K562 (cell line): ENCODE results near the gene INSM1. TPM values are rescaled to one million over a fixed set of nuclear protein-coding genes. Genes with fewer than 3 reads are reported as not detected.

Experiments used
- ATAC-seq: fragments of 200-7000 bp; cut with Tn5 transposase; 3 replicates; pipeline ENCODE4 v1.9.1; 2020; ENCODE audit warnings: moderate library complexity
- BruUV-seq: library from RNA; stranded (reverse); fragments of 400-500 nt; replicated peaks from 2 replicates; lab custom pipeline; 2021; lab: Mats Ljungman, UMichigan
- CTCF ChIA-PET: fragments of 300-600 bp; formaldehyde crosslinking; extraction: SDS; loops from one replicate; lab custom pipeline; 2021; ENCODE audit warnings: low intra/inter-chr PET ratio; lab: Yijun Ruan, JAX
- POLR2A ChIA-PET: fragments of 300-600, 350-650 bp; sonication (Branson Sonifier 250); formaldehyde crosslinking; extraction: SDS; loops from one replicate; lab custom pipeline; 2021; ENCODE audit warnings: antibody characterized with exemption, inconsistent platforms; lab: Yijun Ruan, JAX
- DNase-seq, 4 experiments: peaks; one replicate each; pipeline versions ENCODE4 v3.0.0 to v3.0.0-alpha.2; 2011 to 2018; ENCODE audit warnings: low spot score in 3 of 4, mixed read lengths in 3 of 4; ENCODE audit errors: extremely low read depth in 1 of 4
- FAIRE-seq: peaks from 2 replicates; lab custom pipeline; 2011; peaks lifted over from hg19 to GRCh38; lab: Jason Lieb, UNC
- H2AFZ ChIP-seq: 2 replicates; pipeline ENCODE4 v1.6.0; 2011; ENCODE audit warnings: low read depth, low read length, control low read depth, inconsistent platforms
- H3K27ac ChIP-seq: fragments of 200-600 bp; 3 replicates; pipeline ENCODE4 v1.8.0; 2011; ENCODE audit warnings: low read depth, mild to moderate bottlenecking, control low read depth, inconsistent platforms, low read length, moderate library complexity, mixed read lengths; ENCODE audit errors: extremely low read depth
- H3K27me3 ChIP-seq, 2 experiments: fragments of 300-600 bp in 1 of 2; 2 replicates in 1 of 2; 3 replicates in 1 of 2; pipeline versions ENCODE4 v1.6.0 to v1.8.0; 2011; ENCODE audit warnings: inconsistent platforms in 2 of 2, low read length in 2 of 2, mild to moderate bottlenecking in 1 of 2, mixed read lengths in 1 of 2, moderate library complexity in 1 of 2; ENCODE audit not compliant: control insufficient read depth in 2 of 2, insufficient read depth in 2 of 2
- H3K36me3 ChIP-seq: fragments of 300-600 bp; 3 replicates; pipeline ENCODE4 v1.8.0; 2011; ENCODE audit warnings: mild to moderate bottlenecking, low read length, inconsistent platforms; ENCODE audit not compliant: control insufficient read depth, insufficient read depth
- H3K4me1 ChIP-seq, 2 experiments: fragments of 200-600 bp in 1 of 2; replicated peaks in 1 of 2; 2 replicates in 1 of 2; 3 replicates in 1 of 2; pipeline versions ENCODE4 v1.5.1 to v1.8.0; 2011; ENCODE audit warnings: inconsistent platforms in 2 of 2, low read length in 2 of 2, mild to moderate bottlenecking in 1 of 2, mixed read lengths in 1 of 2, moderate library complexity in 1 of 2; ENCODE audit not compliant: control insufficient read depth in 2 of 2, insufficient read depth in 2 of 2
- H3K4me2 ChIP-seq: 2 replicates; pipeline ENCODE4 v1.6.1; 2011; ENCODE audit warnings: low read length, control low read depth, inconsistent platforms, mixed read lengths; ENCODE audit not compliant: insufficient read depth
- H3K4me3 ChIP-seq: fragments of 200-600 bp; sonication (generic), shearing (Covaris generic); 2 replicates; pipeline ENCODE4 v1.5.1; 2016; ENCODE audit warnings: control low read depth, inconsistent platforms
- H3K79me2 ChIP-seq: fragments of 200-600 bp; 3 replicates; pipeline ENCODE4 v1.8.0; 2011; ENCODE audit warnings: low read length, inconsistent platforms; ENCODE audit not compliant: control insufficient read depth, insufficient read depth
- H3K9ac ChIP-seq, 2 experiments: 2 replicates each; pipeline versions ENCODE4 v1.6.0 to v1.6.1; 2011; ENCODE audit warnings: low read depth in 2 of 2, low read length in 2 of 2, control low read depth in 1 of 2, inconsistent platforms in 1 of 2, mild to moderate bottlenecking in 1 of 2, mixed read lengths in 1 of 2; ENCODE audit not compliant: insufficient read depth in 1 of 2
- H3K9me1 ChIP-seq: one replicate; pipeline ENCODE4 v1.6.0; 2011; ENCODE audit warnings: inconsistent platforms, mild to moderate bottlenecking, low read length, moderate library complexity; ENCODE audit not compliant: control insufficient read depth, insufficient read depth
- H3K9me3 ChIP-seq: replicated peaks from 2 replicates; pipeline ENCODE4 v1.5.1; 2011; ENCODE audit warnings: low read depth, low read length, inconsistent platforms; ENCODE audit not compliant: control insufficient read depth, insufficient read depth
- H4K20me1 ChIP-seq: replicated peaks from 2 replicates; pipeline ENCODE4 v1.6.1; 2011; ENCODE audit warnings: low read length, inconsistent platforms, mixed read lengths; ENCODE audit not compliant: control insufficient read depth, insufficient read depth
- HNRNPK ChIP-seq: fragments of 200-400 bp; formaldehyde crosslinking; IDR thresholded peaks from one replicate; pipeline ENCODE4 v1.6.1; 2018; ENCODE audit warnings: mild to moderate bottlenecking, low read depth, low read length; ENCODE audit not compliant: poor library complexity, severe bottlenecking
- KAT8 ChIP-seq: fragments of 450-650 bp; IDR thresholded peaks from 2 replicates; pipeline ENCODE4 v1.6.1; 2016; ENCODE audit warnings: low read depth, mild to moderate bottlenecking
- L3MBTL2 ChIP-seq: fragments of 450-650 bp; IDR thresholded peaks from 2 replicates; pipeline ENCODE4 v1.6.1; 2016; ENCODE audit warnings: mild to moderate bottlenecking, moderate library complexity
- MBD2 ChIP-seq: sonication (generic); IDR thresholded peaks from 2 replicates; pipeline ENCODE4 v1.6.1; 2016; ENCODE audit warnings: low read depth, borderline replicate concordance
- WGBS: fragments of 100-300 bp; shearing (Covaris generic); methylation state at CpG from one replicate; pipeline ENCODE4 v1.1.6; 2016; ENCODE audit warnings: low coverage, mixed read lengths; ENCODE audit not compliant: insufficient coverage; ENCODE audit errors: missing lambda C conversion rate; 5-methylcytosine and 5-hydroxymethylcytosine counted together
- in situ Hi-C: fragments of 300-500 bp; cut with MboI; formaldehyde crosslinking; loops from 4 replicates; pipeline ENCODE4 v1.15.0; 2018; ENCODE audit warnings: inconsistent platforms, mixed read lengths
- intact Hi-C: fragments of 100-400 bp; cut with micrococcal nuclease; formaldehyde crosslinking; loops from 2 replicates; pipeline ENCODE4 v1.14.2; 2022
- polyA plus RNA-seq, 8 experiments: library from polyadenylated mRNA; depleted of rRNA in 4 of 8; stranded (reverse) in 5 of 8; unstranded in 3 of 8; fragments of >200 nt; fragmentation: Nextera tagmentation in 2 of 8; fragmentation: Illumina TruSeq in 1 of 8; extraction: Ambion mirVana in 2 of 8; extraction: Trizol in 1 of 8; gene quantifications; 2 replicates each; pipeline versions ENCODE4 v1.2.1 to v1.2.3, GENCODE V29; 2011 to 2014; ENCODE audit warnings: inconsistent platforms in 1 of 8, missing spikeins in 1 of 8
- total RNA-seq, 7 experiments: library from RNA; depleted of rRNA in 6 of 7; stranded (reverse); fragments of >200 nt in 6 of 7; fragmentation: Illumina TruSeq in 2 of 7; extraction: Trizol in 2 of 7; gene quantifications; 2 replicates each; pipeline versions ENCODE4 v1.2.1 to v1.2.3, GENCODE V29; 2011 to 2021; ENCODE audit warnings: low replicate concordance in 1 of 7
- TF ChIP-seq, protein P1 (sequence below), 2 experiments: IDR thresholded peaks in 1 of 2; conservative IDR thresholded peaks in 1 of 2; 2 replicates each; pipeline ENCODE4 v1.6.1; 2016; ENCODE audit warnings: low read depth in 2 of 2, mild to moderate bottlenecking in 1 of 2, missing compliant biosample characterization in 1 of 2, missing genetic modification characterization in 1 of 2, moderate library complexity in 1 of 2

INSM1 gene
- total and polyA plus RNA-seq, 9 of the 15 experiments (the other 6 are each of a cell fraction or from before 2014, with no cell fraction given), result not detected

DNA sequence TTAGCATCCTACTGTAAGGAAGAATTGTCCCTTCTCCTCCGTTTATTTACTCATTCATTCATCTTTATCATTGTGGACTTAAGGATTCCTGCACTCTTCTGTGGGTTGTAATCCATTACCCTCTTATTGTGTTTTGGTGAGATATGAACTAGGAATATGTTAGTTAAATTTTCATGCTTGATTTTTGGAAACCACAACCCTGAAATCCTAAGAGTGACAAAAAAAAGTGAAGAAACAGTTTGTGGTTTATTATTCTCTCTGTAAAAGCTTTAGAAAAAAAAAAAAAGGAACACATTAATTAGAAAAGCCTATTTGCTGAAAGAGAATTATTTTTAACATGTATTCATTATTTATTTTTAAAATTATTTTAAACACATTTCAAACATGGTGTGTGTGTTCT lies 36.7 kb upstream of the INSM1 start:
- Histone ChIP-seq H3K4me2 (no peak overlapping the region), H4K20me1 (no peaks in the 10 kb centered on the region), H3K9ac (no peak overlapping the region), H3K27me3 (peaks cover 0 to 7% of the 10 kb centered on the region in 2 experiments; a peak in 1 of 5 replicates), H3K4me1 (no peaks in the 10 kb centered on the region), H3K9me1 (no peaks in the 10 kb centered on the region), H3K79me2 (no peaks in the 10 kb centered on the region), H3K4me3 (no peak overlapping the region), H3K27ac (no peak overlapping the region), H3K36me3 (no peaks in the 10 kb centered on the region), H2AFZ (no peak overlapping the region), H3K9me3 (no peaks in the 10 kb centered on the region)
- BruUV-seq, result no TSS peak
- 0% methylated on average over 1 of the region's 1 CpG for whole genome bisulfite sequencing
- DNase-seq (no peak), FAIRE-seq (no peak), ATAC-seq (no peak)
- POLR2A ChIA-PET, result interaction anchor here (0.6 kb wide), 1 partner anchor 10 kb away, joined by 3 read pairs; no protein-coding TSS in a partner anchor
- CTCF ChIA-PET, result no interaction called here
- in situ Hi-C loops, result no loop called here
- intact Hi-C loops, result no loop called here
- TF ChIP-seq KAT8 (no peak), MBD2 (no peak), HNRNPK (no peak), L3MBTL2 (no peak)
- TF ChIP-seq, protein P1, sequence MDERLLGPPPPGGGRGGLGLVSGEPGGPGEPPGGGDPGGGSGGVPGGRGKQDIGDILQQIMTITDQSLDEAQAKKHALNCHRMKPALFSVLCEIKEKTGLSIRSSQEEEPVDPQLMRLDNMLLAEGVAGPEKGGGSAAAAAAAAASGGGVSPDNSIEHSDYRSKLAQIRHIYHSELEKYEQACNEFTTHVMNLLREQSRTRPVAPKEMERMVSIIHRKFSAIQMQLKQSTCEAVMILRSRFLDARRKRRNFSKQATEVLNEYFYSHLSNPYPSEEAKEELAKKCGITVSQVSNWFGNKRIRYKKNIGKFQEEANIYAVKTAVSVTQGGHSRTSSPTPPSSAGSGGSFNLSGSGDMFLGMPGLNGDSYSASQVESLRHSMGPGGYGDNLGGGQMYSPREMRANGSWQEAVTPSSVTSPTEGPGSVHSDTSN (CRISPR knock-in tag; IDR thresholded peaks at IDR 0.05; ENCODE audit: low read depth), result no peak
- TF ChIP-seq, protein P1 (tag; conservative IDR thresholded peaks at IDR 0.05; ENCODE audit: low read depth), result no peak
